Left lobe of liver (tissue), 2 donors: ENCODE results near the gene OLAH. TPM values are rescaled to one million over a fixed set of nuclear protein-coding genes. Genes with fewer than 3 reads are reported as not detected.
"Not testable (repeated sequence)": the region's sequence is repeated elsewhere in the genome, so short reads cannot be mapped to it uniquely, and the experiment has no call there.

Experiments
- ATAC-seq: fragments of 200-7000 bp; cut with Tn5 transposase; one replicate; pipeline ENCODE4 v1.9.1; 2020; ENCODE audit warnings: mild to moderate bottlenecking, moderate library complexity
- DNase-seq: peaks from one replicate; pipeline ENCODE4 v3.0.0-alpha.2; 2020; ENCODE audit warnings: low spot score
- total RNA-seq: library from RNA; stranded (reverse); gene quantifications from one replicate; pipeline ENCODE4 v1.2.1, GENCODE V29; 2021
- donor health status: DM: no; HTN: no; CAD: no; lungs with moderate emphysema.
- donor health status: DM: no; HTN: yes; CAD: no.

Gene OLAH
- not detected for total RNA-seq

DNA sequence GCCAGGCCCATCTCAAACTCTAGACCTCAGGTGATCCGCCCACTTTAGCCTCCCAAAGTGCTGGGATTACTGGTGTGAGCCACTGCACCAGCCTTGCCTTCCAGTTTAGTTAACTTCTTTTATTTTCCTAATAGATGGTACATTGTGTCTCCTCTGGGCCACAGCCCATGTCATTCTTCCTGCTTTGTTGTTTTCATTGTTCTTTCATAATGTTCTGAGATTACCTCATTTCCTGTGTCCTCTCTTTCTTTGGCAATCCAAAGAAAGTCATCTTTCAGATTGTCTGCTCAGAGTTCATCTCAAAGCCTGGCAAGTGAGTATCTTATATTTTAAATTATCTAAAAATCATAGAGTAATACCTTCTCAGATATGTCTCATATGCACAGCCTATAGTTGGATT lies at the start of gene OLAH:
Gene OLAH, plus strand, starts transcription at position 270 of the 400 bp plus-strand sequence. CDS start 3,346 bp downstream, outside the sequence.
- no peak for DNase-seq
- ATAC-seq, result no peak

DNA sequence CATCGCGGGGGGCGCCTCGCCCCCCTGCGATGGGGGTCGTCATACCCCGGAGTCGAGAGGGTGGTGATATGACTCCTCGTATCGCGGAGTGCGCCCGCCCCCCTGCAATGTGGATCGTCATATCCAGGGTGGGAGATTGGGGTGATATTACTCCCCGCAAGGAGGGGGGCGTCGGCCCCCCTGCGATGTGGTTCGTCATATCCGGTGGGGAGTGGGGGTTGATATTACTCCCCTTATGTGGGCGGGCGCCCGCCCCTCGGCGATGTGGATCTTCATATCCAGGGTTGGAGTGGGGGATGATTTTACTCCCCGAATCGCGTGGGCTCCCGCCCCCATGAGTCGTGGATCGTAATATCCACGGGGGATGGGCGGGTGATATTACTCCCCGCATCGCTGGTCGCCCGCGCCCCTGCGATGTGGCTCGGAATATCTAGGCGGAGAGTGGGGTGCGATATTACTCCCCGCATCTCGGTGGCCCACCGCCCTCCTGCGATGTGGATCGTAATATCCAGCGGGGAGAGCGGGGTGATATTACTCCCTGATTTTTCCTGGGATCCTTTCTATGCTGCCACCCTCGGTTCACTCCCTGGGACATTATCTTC lies 47.7 kb upstream of the OLAH start:
- DNase-seq (no peak), ATAC-seq (no peak)

DNA sequence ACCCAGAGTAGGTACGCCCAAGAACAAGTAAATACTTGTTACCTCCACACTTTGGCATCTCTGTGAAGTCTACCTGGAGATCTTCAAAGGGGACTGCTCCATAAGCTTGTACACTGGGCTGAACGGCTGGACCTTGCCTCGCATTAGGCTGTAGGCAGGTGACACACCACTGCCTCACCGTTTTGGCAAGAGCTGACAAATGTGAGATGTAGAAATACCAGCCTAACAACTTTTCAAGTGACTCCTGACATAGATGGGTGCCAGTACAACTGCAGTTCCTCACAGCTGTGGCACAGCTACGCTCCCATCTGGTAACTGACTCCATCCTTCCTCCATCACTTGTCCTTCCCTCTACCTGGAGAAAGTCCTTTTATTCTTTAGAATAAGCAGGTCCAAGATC lies 30.2 kb upstream of the OLAH start:
- not testable (repeated sequence) for ATAC-seq, DNase-seq

DNA sequence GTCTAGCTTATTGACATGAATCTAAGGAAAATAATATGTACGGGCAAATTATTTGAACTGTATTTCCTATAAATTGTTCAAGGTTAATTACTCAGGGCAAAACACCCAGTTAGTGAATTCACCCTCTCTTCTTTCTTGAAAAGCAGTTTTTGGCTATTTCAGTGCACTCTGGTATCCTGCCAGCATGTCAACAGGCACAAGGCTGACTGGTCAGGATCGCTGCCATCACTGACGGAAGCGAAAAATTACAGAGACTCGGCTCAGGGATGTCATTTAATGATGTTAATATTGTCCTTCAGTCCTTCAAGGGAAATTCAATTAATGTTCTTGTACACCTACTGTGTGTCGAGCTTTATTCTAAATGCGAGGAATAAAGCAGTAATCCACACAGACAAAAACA lies 28.3 kb upstream of the OLAH start:
- no peak for DNase-seq
- ATAC-seq, result no peak

- ATAC-seq, DNase-seq: not testable (repeated sequence)
Measured at GRCh38 chr10:15020966-15021365, 22.8 kb upstream of the OLAH start.

- ATAC-seq, result not testable (repeated sequence)
Measured at GRCh38 chr10:15023079-15023478, 20.7 kb upstream of the OLAH start.

GRCh38 chr10:15024017-15025004 lies 19.4 kb upstream of the OLAH start:
- DNase-seq, result not testable (repeated sequence)
- ATAC-seq, result peak; percentile 44

More at GRCh38 chr10:15023079-15023478, 20.7 kb upstream of the OLAH start:
- DNase-seq, result not testable (repeated sequence)

DNA sequence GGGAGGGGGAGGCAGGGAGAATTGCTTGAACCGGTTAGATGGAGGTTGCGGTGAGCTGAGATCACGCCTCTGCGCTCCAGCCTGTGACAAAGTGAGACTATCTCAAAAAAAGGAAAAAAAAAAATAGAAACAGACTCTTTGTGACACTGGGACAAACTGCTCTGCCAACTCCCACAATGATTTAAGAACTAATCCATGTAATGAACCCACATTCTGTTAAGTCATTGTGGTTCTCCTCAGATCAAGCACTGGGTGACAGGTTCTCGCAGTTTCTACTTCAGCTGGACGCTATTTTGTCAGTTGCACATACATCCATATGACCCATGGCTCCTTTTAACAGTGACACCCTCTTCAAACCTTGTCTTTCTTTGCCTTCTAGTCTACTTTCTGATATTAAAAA lies 18.7 kb upstream of the OLAH start:
- not testable (repeated sequence) for ATAC-seq

GRCh38 chr10:15027741-15028140 lies 16.0 kb upstream of the OLAH start:
- DNase-seq (no peak), ATAC-seq (no peak)

More for the DNA sequence above, 18.7 kb upstream of the OLAH start:
- DNase-seq, result not testable (repeated sequence)

DNA sequence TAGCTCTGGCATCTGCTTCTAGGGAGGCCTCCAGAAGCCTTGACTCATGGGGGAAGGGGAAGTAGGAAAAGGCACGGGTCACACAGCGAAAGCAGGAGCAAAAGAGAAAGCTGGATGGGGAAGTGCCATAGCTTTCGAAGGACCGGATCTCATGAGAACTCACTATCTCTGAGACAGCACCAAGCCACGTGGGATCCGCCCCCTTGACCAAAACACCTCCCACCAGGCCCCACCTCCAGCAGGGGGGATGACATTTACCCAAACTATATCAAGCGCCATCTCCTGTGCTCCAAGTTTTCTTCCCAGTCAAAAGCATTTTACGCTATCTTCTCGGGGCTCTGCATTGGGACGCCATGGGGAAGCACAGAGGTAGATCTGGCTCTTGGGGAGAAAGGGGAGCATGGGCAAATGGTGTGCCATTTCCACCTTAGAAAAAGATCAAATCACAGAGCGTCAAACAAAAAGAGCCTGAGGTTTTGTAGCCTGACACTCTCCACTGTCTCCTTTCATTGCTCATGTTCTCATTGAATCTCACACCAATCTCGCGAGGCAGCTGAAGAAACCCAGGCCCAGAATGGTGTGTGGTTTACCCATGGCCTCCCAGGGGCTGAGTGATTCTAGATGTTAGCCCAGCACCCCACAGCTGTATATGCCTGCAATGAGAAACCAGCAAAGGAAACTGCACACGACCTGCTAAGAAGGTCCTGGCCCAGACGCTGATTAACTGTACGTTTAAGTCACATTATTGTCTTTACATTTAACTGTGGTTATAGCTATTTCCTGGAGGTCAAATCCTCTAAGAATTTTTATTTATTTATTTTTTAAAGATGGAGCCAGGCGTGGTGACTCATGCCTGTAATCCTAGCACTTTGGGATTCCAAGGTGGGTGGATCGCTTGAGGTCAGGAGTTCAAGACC lies 8.1 kb upstream of the OLAH start:
- peak; percentile 53 for ATAC-seq
- DNase-seq, result peak; percentile 45

DNA sequence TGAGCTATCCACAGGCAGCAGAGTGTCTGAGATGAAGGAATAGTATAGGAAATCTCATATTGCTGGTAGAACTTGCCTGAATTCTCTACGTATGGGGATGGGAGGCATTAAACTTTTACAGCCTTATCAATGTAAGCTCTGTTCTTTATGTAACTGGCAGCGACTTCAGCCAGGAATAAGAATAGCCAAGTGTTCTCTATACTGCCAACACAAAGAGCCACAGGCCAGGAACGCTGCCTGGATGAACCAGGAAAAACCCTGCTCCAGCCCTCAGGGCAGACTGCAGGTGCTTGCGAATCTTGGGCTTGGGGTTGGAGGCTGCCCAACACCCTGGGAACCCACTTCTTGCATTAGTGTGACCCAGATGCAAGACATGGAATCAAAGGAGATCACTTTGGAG lies 6.1 kb upstream of the OLAH start:
- DNase-seq (no peak), ATAC-seq (no peak)

- no peak for DNase-seq
- no peak for ATAC-seq
Measured at GRCh38 chr10:15038416-15038815, 5.3 kb upstream of the OLAH start.

DNA sequence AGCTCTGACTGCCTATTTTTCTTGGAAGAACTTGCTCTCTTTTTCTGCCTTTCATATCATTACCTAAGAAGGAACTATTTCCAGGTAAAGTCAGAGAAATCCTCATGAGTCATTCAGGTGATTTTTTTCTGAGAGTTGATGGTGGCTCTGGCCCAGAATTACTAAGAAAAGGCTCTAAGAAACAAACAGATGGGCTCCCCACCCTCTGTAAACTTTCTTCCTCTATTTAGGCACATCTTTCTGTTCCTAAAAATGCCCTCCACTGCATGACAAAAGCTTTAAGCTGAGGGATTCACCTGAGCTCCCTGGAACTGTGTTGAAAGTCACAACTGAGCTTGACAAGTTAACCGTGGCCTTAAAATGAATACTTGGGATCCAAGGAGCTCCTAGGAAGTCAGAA lies 1.6 kb downstream of the OLAH start:
- ATAC-seq (no peak), DNase-seq (no peak)

GRCh38 chr10:15046626-15047025 lies 2.9 kb downstream of the OLAH start:
- DNase-seq (no peak), ATAC-seq (no peak)

GRCh38 chr10:15049533-15049932 lies 5.8 kb downstream of the OLAH start:
- DNase-seq, result no peak
- no peak for ATAC-seq

GRCh38 chr10:15052121-15052520 lies 8.4 kb downstream of the OLAH start:
- ATAC-seq (no peak), DNase-seq (no peak)

- ATAC-seq (no peak), DNase-seq (no peak)
Measured at GRCh38 chr10:15053061-15053460, 9.3 kb downstream of the OLAH start.

- ATAC-seq (no peak), DNase-seq (no peak)
Measured at GRCh38 chr10:15058689-15059088, 14.9 kb downstream of the OLAH start.

DNA sequence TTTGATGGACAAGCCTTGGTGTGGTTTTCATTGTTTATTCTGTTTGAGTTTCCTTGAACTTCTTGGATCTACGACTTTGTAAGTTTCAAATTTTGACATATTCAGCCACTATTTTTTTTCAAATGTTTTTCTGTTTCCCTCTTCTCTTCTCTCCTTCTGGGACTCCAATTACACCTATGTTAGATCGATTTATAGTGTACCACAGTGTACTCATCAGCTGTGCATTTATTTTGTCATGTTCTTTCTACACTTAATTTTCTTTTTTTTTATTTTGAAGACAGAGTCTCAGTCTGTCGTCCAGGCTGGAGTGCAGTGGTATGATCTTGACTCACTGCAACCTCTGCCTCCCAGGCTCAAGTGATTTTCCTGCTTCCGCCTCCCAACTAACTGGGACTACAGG lies 16.2 kb downstream of the OLAH start:
- DNase-seq, result no peak
- ATAC-seq, result no peak

GRCh38 chr10:15060638-15061037 lies 16.9 kb downstream of the OLAH start:
- DNase-seq (no peak), ATAC-seq (no peak)

DNA sequence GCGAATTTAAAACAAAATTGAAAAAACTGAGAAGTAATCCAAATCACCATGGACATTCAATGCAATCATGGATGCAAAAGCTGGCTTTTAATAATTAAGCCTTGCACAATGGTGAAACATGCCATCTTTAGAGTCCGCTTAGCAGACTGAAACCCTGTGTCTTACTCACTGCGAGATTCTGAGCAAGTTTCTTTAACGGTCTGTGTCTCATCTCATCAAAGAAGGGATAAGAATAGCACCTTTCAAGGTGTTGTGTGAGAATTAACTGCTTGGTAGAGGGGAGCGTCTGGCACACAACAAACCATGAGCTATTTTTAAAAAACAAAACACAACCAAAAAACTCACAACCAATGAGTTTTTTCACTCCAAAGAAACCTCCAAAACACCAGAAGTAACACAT lies 23.4 kb downstream of the OLAH start:
- ATAC-seq, result no peak
- DNase-seq, result no peak
